GM08714 (cell line): ENCODE results near the gene ADK.

Source experiments
- H3K4me3 ChIP-seq: fragments of 200-500 bp; sonication (Bioruptor generic); 2 replicates; pipeline ENCODE4 v1.5.1; 2014; ENCODE audit warnings: mild to moderate bottlenecking, low read length, inconsistent platforms
- ZNF274 ChIP-seq: IDR thresholded peaks from 2 replicates; pipeline ENCODE4 v1.6.1; 2012; ENCODE audit warnings: mild to moderate bottlenecking, low read depth, low read length

Gene ADK

DNA sequence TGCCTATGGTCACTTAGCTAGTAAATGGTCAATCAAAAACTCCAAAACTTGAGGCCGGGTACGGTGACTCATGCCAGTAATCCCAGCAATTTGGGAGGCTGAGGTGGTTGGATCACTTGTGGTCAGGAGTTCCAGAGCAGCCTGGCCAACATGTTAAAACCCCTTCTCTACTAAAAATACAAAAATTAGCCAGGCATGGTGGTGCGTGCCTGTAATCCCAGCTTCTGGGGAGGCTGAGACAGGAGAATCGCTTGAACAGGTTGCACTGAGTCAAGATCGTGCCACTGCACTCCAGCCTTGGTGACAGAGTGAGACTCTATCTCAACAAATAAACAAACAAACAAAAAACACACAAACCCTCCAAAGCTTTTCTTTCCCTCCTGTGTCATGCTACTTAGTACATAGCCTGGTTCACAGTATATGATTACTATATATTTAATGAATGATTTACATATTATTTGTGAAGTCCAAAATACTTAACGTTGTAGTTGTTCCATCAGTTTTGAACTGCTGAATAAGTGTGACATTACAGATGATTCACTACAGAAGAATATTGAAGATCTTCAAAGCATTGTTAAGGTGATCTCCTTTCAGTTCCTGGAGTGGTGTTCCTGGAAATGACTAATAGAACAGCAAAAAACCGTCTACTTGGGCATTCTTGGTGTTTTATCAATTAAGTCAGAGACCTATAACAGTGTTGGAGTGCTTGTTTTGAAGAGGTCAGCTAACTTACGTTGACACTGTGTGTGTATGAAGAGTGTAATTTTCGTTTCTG is 72.9 kb downstream of the ADK start:
- H3K4me3 ChIP-seq: no peak overlapping the region
- TF ChIP-seq ZNF274: no peak

GRCh38 chr10:74227697-74228424 is 76.8 kb downstream of the ADK start:
- no peak overlapping the region for H3K4me3 ChIP-seq
- no peak for TF ChIP-seq ZNF274

- TF ChIP-seq ZNF274: no peak
- no peak overlapping the region for H3K4me3 ChIP-seq
These were observed 80.4 kb downstream of the ADK start for GRCh38 chr10:74231375-74231774.

- TF ChIP-seq ZNF274: no peak
- no peak overlapping the region for H3K4me3 ChIP-seq
These were observed 82.3 kb downstream of the ADK start for GRCh38 chr10:74233281-74233680.

DNA sequence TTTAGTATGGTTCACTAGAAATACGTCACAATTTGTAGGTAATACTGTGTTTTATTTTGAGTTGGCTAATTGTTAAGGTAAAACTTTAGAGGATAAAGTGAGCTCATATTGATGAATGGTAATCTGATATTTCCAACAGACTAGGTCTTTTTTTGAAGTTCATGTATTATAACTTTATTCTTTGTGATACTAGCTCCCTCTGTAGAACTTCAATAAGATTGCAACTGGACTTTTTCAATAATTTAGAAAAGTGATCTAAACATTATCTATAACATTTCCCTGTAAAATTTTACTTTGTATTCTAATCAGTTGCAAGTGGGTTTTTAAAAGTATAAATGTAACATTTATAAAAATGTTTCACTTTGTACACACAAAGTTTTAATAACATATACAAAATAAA is 83.5 kb downstream of the ADK start:
- TF ChIP-seq ZNF274: no peak
- H3K4me3 ChIP-seq: no peak overlapping the region

DNA sequence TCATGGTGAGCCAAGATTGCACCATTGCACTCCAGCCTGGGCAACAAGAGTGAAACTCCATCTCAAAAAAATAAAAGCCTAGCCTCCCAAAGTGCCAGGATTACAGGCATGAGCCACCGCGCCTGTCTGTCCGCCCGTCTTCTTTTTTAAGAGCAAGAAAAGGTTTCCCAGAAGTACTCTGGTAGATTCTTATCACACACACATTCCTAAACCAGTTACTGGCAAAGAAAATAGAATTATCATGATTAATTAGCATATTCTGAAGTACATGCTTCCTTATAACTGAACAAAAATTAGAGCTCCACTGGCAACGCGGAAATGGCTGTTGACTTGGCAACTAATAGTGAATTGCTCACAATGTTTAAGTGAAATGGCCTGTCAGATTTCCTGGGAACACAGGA is 87.0 kb downstream of the ADK start:
- no peak for TF ChIP-seq ZNF274
- no peak overlapping the region for H3K4me3 ChIP-seq

DNA sequence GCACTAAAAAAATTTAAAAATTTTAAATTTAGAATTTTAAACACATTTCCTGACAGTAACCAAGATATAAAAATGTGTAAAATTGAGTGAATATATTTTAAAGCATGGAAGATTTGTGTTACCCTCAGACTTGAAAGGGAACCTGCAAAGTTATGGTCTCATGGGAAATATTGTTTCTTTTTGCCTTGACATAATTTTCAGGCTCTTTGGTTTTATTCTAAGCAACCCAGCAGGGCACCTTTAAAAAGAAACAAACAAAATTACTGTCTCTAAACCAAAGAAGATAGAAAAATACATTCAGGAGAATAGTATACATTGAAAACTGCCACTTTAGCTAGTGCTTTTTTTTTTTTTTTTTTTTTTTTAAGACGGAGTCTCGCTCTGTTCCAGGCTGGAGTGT is 87.5 kb downstream of the ADK start:
- TF ChIP-seq ZNF274: no peak
- no peak overlapping the region for H3K4me3 ChIP-seq

DNA sequence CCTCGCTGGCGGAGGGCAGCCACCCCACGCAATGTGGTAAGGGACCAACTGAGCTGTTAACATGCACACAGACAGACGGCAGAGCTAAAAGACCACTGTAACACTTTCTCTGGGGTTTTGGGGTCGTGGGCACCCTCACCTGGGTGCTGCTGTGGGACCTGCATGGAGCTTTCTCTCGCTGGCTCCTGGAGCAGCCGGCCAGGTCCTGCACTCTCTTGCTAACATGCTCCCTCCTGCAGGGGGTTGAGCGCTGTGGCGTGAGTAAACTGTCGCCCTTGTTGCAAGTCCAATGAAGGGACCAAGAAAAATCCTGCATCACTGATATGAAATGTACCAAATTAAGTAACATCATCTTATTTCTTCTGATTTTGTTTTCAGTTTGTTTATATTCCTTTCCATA is 92.0 kb downstream of the ADK start:
- TF ChIP-seq ZNF274: no peak
- H3K4me3 ChIP-seq: no peak overlapping the region

DNA sequence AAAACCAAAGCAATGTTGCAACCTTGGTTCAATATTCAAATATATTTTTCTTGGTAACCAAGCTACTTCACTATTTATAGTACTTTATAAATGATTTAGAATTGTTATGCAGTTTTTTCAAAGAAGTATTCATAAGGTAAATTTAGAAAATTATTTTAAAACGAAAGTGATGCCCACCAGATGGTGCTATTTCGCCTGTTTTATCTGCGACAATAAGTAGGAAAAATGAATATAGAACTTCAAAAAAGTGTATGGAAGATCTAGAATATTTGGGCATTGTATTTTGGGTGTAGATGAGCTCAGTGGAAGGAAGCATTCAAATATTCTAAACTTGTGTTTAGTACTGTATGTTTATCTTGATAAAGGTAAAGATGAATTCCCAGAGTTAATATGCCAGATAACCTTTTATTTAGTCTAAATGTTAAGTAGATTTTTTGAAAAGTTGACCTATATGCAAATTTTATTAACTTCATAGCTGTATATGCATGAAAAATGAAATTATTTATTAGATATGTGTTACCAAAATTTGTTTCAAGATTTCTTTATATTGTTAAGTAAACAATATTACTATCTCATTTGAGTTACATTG is 93.2 kb downstream of the ADK start:
- H3K4me3 ChIP-seq: no peak overlapping the region

GRCh38 chr10:74244807-74245206 is 93.8 kb downstream of the ADK start:
- no peak for TF ChIP-seq ZNF274
- no peak overlapping the region for H3K4me3 ChIP-seq

More for the DNA sequence above, 93.2 kb downstream of the ADK start:
- no peak for TF ChIP-seq ZNF274

- no peak overlapping the region for H3K4me3 ChIP-seq
- TF ChIP-seq ZNF274: no peak
These were observed 95.5 kb downstream of the ADK start for GRCh38 chr10:74246495-74246894.

GRCh38 chr10:74249865-74250264 is 98.8 kb downstream of the ADK start:
- no peak overlapping the region for H3K4me3 ChIP-seq
- TF ChIP-seq ZNF274: no peak

- no peak for TF ChIP-seq ZNF274
- no peak overlapping the region for H3K4me3 ChIP-seq
These were observed 104.2 kb downstream of the ADK start for GRCh38 chr10:74255214-74255613.

GRCh38 chr10:74255888-74256357 is 104.9 kb downstream of the ADK start:
- TF ChIP-seq ZNF274: no peak
- no peak overlapping the region for H3K4me3 ChIP-seq

GRCh38 chr10:74262856-74263255 is 111.8 kb downstream of the ADK start:
- no peak overlapping the region for H3K4me3 ChIP-seq
- no peak for TF ChIP-seq ZNF274

- TF ChIP-seq ZNF274: no peak
- no peak overlapping the region for H3K4me3 ChIP-seq
These were observed 113.0 kb downstream of the ADK start for GRCh38 chr10:74263996-74264395.
